CD4-positive, alpha-beta T cell treated with Interleukin-6 at 100 ng/mL for 8 hours (primary cell): Measurements from ENCODE around the gene FOXR1.
"Not testable (repeated sequence)": the region's sequence is repeated elsewhere in the genome, so short reads cannot be mapped to it uniquely, and the experiment has no call there.

Source experiments
- DNase-seq: peaks from one replicate; pipeline ENCODE4 v3.0.0-alpha.2; 2020; ENCODE audit warnings: mixed read lengths, low spot score

Gene FOXR1

DNA sequence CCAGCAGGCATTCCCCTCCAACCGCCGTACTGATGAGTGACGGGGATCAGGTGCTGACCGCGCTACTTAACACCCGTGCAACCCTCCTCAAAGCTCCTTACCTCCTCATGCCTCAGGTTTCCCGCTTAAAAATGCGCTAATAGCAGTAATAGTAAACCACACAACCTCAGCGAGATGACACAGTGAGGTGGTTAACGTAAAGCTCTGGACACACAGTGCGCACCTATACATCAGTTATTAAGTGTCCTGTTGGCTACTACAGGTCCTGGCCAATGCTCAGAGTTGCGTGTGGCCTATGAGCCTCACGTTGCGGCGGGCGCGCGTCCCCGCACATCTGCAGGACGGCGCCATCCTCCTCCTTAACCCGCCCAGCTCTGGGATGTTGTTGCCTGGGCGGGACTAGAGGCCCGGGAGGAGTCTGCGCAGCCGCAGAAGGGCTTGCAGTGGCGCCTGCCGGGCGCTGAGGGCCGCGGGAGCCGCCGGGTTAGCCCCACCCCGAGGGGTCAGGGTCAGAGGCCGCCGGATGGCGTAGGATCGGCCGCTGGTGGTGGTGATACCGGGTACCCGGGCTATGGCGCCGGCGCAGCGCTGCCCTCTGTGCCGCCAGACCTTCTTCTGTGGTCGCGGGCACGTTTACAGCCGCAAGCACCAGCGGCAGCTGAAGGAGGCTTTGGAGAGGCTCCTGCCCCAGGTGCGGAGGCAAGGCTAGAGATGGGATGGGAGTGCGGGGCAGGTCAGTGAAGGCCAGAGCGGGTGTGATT, 26.2 kb downstream of the FOXR1 start, which contains the start of gene CENATAC:
Gene CENATAC, plus strand, starts transcription at position 512 of the 761 bp plus-strand sequence. Its CDS starts 60 bp downstream, at position 572.
- DNase-seq, result peak; percentile 97

DNA sequence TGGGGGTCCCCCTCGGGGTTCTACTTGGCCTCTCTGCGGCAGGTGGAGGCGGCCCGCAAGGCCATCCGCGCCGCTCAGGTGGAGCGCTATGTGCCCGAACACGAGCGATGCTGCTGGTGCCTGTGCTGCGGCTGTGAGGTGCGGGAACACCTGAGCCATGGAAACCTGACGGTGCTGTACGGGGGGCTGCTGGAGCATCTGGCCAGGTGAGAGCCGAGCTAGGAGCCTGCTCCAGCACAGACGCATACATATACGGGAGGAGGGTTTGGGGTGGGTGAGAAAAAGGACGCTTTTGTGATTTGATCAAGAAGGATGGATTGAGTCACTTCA, 26.8 kb downstream of the FOXR1 start:
- no peak for DNase-seq

DNA sequence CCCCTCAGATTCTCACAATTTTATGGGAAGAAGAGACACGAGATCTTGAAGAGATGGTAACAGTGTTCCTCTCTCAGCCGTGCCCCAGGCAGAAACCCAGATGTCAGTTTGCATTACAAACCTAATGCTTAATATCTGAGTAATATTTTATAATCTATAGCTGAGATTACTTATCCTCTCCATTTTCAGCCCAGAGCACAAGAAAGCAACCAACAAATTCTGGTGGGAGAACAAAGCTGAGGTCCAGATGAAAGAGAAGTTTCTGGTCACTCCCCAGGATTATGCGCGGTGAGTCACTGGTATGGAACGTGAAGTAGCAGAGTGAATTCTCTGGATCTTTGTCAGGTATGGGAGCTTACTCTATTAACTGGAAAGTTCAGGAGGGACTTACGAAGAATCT, 27.3 kb downstream of the FOXR1 start:
- DNase-seq, result no peak

DNA sequence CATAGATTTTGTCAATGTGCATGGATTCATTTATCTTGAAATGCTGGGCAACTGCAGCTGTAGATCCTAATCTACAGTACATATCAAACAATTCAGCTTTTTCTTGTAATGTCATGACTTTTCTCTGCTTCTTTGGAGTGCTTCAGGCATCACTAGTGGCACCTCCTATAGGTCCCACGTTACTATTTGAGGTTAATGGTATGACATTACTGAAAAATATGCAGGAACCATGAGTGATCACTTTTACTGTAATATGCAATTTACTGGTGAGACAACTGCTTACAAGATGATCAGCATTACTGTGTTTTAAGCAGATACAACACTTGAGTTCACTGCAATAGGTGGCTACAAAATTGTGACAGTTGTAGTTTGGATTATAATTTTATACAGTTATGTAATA, 29.3 kb downstream of the FOXR1 start:
- DNase-seq, result no peak

DNA sequence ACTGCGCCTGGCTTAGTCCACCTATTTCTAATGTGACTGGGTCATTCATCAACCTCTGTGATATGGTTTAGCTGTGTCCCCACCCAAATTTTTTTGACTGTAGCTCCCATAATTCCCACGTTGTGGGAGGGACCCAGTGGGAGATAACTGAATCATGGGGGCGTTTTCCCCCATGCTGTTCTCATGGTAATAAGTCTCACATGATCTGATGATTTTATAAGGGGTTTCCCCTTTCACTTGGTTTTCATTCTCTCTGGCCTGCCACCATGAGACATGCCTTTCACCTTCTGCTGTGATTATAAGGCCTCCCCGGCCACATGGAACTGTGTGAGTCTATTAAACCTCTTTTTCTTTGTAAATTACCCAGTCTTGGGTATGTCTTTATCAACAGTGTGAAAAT, 35.1 kb downstream of the FOXR1 start:
- DNase-seq, result no peak

DNA sequence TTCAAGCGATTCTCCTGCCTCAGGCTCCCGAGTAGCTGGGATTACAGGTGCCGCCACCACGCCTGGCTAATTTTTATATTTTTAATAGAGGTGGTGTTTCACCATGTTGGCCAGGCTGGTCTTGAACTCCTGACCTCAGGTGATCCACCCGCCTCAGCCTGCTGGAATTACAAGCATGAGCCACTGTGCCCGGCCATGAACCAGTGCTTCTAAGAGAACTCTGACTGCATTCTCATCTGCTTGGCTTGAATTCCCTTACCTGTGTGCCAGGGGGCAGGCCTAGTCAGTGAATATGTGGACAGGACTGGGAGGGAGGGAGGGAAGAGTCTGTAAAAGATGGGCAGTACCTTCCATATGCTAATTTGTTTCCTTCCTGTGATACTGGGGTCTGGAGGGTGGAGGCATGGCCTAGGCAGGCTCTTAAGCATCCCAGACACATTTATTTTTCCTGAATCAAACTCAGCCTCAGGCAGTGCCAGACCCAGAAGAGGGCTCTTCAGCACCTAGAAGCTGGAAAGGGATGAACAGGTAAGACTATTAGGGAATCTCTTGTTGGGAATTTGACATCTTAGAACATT, 40.0 kb downstream of the FOXR1 start:
- DNase-seq, result no peak

DNA sequence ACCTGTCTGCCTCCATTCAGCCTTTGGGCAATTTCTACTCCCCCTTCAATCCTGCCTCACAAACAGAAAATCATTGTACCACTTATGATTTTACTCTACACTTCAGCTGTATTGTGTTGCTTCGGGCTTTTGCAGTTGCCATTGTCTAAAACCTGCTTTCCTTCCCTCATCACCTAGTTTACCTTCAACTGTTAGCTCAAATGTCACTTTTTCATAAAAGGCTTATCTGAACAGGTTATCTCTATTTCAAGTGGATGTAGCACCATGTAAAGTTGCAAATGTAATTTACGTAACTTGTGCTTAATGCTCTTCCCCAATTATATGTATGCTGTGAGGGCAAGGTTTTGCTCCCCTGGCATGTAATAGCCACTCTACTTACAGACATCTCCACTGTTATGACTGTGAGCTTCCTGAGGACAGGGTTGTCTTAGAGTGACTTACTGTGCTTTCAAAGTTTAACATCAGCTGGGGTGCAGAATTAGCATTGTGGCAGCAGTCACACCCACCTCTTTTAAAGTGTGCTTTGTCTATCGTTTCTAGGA, 41.1 kb downstream of the FOXR1 start:
- DNase-seq, result no peak

DNA sequence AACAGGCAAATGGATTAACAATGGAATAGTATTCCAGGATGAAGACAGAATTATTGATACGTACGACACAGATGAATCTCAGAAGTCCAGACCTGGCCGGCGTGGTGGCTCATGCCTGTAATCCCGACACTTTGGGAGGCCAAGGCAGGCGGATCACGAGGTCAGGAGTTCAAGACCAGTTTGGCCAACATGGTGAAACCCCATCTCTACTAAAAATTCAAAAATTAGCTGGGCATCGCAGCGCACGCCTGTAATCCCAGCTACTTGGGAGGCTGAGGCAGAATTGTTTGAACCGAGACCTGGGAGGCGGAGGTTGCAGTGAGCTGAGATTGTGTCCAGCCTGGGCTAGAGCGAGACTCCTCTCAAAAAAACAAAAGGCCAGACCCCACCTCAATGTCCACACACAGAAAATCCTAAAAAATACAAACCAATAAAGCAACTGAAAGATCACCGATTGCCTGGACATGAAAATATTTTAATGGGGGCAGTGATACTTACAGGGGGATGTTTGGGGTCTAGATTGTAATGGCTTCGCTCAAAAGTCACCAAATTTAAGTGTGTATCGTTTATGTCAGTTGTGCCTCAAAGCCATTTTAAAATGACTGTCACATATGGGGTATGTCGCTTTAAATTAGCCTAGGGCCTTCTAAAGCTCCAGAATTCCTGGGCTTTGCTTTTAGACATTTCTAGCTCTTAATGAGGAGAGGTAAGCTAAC, 42.8 kb downstream of the FOXR1 start:
- DNase-seq, result no peak

DNA sequence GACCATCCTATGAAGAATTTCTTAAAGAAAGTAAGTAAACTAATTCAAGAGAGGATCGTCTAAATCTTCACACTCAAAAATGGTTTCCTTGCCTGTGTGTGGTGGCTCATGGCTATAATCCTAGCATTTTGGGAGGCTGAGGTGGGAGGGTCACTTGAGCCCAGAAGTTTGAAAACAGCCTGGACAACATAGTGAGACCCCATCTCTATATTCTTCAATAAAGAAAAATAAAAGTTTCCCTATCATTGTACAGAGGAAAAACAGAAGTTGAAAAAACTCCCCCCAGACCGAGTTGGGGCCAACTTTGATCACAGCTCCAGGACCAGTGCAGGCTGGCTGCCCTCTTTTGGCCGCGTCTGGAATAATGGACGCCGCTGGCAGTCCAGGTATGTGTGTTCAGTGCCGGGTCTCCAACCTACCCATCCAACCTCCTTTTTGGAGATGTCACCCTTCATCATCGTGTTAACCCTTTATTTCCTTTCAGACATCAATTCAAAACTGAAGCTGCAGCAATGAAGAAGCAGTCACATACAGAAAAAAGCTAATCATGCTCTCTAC, 43.6 kb downstream of the FOXR1 start:
- no peak for DNase-seq

DNA sequence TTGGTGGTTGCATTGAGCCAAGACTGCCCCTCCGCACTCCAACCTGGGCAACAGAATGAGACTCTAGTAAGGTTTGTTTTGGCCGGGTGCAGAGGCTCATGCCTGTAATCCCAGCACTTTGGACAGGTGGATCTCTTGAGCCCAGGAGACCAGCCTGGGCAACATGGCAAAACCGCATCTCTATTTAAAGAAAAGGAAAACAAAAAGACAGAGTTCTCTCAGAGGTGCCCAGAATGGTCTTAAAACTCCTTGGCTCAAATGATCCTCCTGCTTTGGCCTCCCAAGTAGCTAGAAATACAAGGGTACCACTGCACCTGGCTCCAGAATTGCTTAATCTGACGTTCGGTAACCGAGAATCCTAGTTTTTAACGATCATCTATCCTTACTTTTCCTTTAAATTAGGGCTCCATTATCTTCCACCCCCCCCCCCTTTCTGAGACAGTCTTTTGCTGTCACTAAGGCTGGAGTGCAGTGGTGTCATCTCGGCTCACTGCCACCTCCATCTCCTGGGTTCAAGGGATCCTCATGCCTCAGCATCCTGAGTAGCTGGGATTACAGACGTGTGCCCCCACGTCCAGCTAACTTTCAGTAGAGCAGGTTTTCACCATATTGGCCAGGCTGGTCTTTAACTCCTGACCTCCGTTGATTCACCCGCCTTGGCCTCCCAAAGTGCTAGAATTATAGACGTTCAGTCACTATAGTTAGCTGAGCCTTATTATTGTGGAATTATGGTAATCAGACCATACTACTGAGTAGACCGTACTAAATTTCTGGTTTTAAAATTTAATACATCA, 44.9 kb downstream of the FOXR1 start:
- DNase-seq, result no peak

DNA sequence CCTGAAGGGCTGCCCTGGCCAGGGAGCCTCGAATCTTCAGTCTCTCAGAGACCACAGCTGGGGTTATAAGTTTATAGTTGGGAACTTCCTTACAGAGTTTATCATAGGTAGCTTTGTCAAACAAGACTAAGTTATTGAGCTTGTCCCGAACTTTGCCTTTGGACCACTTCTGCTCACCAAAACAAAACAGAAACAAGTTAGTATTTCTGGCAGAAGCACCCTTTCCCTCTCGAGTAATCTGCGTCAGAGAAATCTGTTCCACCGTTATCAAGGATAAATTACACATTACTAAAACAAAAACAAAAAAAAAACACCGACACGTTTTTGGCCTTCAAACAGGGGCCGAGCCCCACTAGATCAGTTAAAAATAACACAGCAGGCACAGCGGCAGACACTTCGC, 45.8 kb downstream of the FOXR1 start:
- DNase-seq, result not testable (repeated sequence)

DNA sequence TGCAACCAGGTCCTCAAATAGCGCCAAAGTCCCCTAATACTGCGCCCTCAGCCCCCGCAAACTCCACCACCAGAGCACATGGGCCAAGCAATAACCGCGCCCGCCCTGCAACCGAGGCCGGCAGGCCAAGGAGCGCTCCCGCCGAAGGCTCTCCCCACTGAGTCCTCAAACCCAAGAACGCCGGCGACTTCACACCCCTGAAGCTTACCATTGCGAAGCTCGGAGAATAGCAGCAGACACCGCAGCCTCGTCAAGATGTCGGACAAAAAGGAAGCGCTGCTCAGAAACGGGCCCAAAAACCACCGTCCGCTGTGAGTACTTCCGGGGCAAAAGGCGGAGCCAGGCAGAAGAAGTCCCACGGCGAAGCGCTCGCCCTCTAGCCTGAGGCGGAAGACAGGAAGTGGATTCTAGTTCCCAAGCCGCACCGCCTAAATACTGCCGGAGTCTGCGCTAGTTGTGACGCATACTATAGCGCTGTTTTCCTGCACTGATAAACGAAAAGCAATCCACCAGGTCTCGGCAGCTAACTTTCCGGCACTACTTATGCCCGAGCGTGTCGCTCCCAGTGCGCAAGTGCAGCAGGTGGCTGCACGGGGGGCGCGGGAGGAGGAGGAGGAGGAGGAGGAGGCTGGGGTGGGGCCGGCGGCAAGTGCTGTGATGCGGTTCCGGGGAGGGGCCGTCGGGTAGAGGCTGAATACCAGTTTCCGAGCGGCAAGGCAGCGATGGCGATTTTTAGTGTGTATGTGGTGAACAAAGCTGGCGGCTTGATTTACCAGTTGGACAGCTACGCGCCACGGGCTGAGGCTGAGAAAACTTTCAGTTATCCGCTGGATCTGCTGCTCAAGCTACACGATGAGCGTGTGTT, 46.7 kb downstream of the FOXR1 start, which contains the start of the genes RPS25 and TRAPPC4:
Gene RPS25, minus strand, starts transcription at position 270 of the 865 bp plus-strand sequence. Its CDS starts 59 bp downstream, at position 211.
Gene TRAPPC4, plus strand, starts transcription at position 693 of the 865 bp plus-strand sequence. Its CDS starts 30 bp downstream, at position 723.
- peak; percentile 95 for DNase-seq

DNA sequence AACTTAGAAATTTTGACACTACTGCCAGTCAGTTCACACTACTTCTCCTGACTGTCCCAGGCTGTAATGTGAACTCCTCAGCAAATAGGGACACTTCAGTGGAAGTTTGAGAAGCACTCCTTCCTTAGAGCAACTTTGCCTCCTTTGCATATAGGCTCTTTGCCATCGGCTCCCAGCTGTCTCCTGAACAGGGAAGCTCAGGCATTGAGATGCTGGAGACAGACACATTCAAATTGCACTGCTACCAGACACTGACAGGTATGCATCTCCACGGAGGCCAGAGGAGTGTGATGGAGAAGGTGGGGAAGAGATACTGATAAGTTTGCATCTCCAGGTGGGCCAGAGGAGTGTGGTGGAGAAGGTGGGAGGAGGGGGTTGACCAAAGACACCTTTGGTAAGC, 48.4 kb downstream of the FOXR1 start:
- no peak for DNase-seq

DNA sequence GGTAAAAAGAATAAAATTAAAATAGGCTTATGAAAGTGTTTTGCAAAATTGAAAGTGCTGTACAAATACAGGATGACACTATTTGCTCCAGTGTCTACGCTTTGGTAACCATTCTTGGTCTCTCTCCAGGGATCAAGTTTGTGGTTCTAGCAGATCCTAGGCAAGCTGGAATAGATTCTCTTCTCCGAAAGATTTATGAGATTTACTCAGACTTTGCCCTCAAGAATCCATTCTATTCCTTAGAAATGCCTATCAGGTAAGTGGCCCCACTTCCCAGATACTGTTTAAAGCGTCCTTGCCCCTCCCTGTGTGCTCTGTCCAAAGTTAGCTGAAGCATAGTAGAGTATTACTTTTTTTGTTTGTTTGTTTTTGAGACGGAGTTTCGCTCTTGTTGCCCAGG, 50.1 kb downstream of the FOXR1 start:
- no peak for DNase-seq

DNA sequence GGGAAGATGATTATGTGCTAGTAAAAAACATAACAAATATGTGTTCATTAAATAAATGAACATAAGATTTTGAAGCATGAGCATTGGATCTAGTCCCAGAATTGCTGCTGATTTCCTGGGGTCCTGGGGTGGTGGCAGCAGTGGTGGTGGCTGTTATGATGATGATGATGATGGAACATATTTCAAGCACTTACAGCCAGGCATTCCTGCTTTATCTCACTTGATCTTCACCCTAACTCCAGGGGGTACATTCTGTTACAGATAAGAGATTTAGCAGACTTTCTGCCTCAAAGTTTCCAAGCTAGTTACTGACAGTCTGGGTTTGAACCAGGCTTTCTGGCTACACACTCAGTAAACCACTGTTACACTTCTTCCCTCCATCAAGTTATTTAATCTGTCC, 52.2 kb downstream of the FOXR1 start:
- no peak for DNase-seq

DNA sequence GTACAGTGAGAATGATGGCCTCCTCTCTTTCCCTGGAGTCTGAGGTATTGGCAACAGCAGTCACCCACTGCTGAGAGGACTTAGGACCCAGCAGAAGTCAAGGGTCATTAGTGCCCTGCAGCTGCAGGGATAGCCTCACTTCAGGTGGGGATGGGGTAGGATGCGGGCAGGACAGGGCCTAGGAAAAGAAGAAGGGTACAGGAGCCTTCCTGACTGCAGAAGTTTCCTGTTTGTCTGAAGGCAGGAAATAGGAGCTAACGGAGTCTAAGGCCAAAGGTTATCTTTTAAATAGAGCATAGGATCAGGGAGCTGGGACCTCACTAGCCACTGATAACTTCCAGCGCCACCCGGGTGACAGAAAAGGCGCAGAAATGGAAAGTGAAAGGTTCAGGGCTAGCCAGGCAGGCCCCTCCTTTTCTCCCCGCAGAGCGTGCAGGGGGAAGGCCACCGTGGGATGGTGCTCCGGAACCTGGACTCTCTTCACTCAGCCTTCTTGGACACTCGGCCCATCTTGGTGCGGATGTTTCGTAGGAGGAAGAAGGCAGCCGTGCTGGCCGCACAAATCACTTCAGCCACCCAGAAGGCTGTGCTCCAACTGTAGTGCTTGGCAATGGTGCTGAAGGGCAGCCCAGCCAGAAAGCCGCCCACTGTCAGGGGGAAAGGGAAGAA, 53.0 kb downstream of the FOXR1 start:
- no peak for DNase-seq

DNA sequence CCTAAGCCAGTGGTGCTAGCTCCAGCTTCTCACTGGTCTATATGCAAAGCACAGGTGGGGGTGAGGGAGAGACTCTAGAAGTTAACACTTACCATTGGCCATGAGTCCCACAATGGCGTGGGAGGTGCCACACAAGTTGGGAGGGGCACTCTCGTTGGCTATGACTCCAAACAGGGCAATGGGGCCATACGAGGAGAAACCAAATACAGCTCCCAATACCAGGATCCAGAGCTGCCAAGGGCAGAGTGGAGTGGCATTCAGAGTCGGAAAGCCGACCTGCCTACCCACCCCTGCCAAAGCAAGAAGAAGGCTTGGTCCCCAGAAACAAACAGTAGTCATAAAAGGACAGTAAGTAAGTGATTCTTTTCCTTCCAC, 53.5 kb downstream of the FOXR1 start:
- no peak for DNase-seq

DNA sequence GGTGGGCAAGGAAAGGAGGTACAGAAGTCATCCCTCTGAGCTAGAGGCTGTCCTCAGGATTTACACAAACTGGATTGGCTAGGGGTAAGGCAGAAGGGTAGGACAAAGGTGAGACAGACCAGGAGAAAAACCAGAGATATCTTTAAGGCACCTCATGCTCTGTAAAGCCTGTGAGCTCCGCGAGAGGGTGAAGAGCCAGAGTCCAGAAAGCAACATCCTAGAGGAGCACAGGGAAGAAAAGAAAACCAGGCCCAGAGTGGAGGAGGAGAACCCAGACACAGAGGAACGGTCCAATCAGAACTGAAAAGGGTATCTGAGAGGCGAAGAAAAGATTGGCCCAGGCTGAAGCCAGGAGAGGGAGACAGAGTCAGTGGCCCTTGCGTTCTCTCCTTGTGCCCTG, 54.0 kb downstream of the FOXR1 start:
- no peak for DNase-seq

DNA sequence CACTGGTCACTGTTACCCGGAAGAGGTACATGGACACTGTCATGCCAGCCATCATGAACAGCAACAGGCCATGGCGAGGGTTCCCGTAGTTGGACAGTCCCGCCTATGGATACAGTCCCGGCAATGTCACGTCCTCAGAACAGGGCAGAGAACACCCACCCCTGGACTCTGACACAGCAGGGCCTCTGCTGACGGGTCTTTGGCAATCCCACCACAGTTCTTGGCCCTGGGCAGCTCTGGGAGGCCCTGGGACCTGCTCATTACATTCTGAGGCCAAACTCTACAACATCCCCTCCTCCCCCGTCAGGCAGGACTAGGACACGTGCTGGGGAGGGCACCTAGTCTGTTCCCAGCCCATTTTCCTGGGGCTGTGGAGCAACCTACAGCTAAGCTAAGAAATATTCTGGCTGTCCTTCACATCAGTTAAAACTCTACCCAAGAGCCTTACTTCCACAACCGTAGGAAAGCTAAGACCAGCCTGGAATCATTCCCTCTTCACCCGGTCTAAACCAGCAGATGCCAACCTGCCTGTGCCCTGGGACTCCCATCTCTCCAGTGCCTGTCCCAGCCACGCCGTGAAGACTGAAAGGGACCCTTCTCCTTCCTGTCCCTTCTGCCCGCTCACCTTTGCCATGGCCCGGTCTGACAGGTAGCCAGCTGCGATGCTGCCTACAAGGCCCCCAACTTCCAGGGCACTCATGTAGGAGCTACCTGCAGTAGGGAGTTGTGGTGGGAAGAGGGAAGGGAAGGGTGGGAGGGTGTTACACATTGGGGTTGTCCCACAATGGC, 54.6 kb downstream of the FOXR1 start:
- DNase-seq, result no peak
